RCC 7860 (cell line): ENCODE data around the gene TFCP2L1.
A peak's percentile ranks its signal among the peaks of the same experiment; 100 is the strongest.

Experiments
- DNase-seq: peaks from one replicate; pipeline ENCODE4 v3.0.0-alpha.2; 2015; ENCODE audit warnings: low spot score
- FAIRE-seq: peaks from 2 replicates; lab custom pipeline; 2012; peaks lifted over from hg19 to GRCh38; lab: Jason Lieb, UNC

The TFCP2L1 gene

DNA sequence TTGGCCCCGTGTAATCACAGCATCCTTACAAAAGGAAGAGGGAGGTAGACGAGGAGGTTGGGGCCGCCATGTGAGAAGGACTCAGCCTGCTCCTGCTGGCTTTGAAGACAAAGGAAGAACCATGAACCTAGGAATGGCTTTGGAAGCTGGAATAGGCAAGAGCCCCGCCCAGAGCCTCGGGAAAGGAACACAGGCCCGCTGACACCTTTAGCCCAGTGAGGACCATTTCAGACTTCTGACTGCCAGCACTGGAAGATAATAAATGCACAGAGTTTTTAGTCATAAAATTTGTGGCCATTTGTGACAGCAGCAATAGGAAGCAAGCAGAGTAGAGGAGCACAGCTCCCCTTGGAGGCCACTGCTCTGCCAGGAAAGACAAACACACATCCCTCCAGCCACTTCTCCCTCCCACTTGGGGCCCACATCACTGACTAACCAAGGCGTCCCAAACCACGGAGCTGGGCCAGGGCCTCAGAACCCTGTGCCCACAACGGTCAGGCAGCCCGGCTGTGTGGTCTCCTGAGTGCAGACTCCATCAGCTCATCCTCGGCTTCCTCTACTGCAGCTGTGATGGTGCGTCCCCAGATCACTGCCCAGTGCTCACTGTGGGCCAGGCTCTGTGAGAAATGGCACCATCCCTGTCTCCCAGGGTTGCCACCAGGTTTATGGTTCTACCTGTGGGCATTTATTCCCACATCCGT is 39.7 kb downstream of the TFCP2L1 start:
- FAIRE-seq (no peak), DNase-seq (no peak)

DNA sequence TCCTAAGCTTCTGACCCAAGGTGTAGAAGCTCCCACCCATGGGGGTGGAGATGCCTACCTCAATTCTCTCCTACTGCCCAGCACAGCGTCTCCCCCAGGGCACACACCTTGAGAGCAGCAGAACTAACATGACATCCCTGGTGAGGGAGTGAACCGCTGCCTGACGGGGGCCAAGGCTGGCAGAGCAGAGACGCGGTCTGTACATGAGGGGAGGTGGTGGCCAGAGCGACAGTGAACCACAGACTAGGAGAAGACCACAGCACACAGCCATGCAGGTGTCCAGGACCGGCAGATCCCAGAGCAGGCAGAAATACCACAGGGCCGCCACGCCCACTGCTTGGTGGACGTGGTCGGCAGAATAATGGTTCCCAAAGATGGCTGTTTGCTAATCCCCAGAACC is 40.4 kb downstream of the TFCP2L1 start:
- DNase-seq (no peak), FAIRE-seq (no peak)

DNA sequence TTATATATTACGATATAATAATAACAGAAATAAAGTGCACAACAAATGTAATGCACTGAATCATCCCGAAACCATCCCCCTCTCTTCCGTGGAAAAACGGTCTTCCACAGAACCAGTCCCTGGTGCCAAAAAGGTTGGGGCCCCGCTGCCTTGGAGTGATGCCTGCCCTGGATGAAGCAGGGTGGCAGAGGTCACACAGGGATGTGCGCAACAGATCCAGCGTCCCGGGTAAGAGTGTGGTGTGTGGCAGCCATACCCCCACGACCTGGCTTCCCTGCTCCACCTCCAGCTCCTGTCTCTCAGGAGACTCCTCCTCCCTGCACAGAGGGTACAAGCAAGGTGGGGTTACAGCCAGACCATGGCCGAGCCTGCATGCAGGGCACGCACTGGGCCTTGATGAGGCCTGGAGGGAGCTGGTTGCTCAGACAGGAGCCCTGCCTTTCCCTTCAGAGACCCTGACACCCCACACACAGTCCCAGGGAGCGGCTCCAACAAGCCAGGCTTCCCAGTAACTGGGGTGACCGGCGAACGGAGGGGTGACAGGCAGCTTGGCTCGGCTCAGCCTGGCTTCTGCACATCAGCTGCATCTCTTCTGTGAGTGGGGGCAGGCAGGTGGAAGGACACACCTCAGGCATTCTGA is 41.1 kb downstream of the TFCP2L1 start:
- FAIRE-seq: no peak

DNA sequence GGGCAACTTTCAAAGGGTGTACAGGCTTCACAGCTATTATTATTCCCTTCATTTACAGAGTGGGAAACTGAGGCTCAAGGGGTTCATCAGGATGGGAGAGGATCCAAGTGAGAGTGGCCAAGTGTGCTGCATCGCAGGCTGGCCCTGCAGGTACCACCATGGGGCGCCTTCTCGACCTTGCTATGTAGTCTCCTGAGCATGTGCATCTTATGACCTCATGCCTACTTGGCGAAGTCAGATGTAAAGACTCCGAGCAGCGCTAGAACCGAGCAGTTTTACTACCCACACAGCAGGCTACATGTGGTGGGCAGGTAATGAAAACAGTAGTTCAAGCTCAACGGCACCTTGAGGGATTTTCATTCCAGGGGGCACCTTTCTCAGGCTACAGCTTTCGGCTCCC is 42.0 kb downstream of the TFCP2L1 start:
- FAIRE-seq (no peak), DNase-seq (no peak)

More for the DNA sequence above, 41.1 kb downstream of the TFCP2L1 start:
- DNase-seq: no peak

DNA sequence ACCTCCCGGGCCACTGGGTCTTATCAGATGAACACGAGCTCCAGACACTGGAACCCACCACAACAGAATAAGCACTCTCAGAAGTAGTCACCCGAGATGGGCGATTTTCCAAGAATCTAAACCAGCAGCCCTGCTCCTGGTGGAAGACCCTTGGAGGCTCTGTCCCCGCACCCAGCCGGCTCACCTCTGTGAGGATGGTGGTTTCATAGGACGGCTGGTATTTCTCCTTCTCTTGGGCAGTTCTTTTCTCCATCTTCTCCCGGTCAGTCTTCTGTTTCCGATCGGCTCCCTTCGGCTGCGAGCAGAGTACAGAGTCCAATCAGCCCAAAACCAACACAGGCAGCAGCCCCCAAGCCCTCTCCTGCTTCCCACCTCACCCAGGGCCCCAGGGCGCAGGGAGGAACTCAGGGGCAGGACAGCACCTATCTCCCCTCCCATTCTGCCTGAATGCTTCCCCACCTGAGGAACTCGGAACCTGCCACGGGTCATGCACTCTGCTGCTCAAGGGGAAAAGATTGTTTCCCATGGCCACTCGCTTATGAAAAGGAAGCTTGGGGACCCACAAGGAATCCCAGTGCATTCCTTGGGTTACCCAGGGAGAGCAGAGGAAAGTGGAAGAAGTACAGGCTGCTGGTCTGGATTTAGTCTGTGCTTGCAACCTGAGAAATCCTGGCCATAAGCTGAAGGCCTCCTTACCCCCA is 42.7 kb downstream of the TFCP2L1 start:
- FAIRE-seq (no peak), DNase-seq (no peak)

DNA sequence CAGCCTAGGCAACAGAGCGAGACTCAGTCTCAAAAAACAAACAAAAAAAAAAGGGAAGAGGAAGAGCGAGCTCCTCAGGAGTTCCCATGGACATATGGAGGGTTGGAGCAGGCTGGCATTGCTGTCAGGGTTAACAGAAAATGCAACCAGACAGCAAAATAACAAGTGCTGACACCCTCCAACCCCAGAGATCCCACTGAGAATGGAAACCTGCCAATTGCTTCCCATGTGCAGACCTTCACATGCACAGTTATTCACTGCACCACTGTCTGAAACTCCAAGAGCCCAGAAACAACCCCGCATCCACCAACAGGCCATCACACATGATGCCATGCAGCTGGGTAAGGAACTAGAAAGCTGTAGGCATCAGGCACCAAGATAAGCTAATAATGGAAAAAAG is 43.5 kb downstream of the TFCP2L1 start:
- FAIRE-seq (no peak), DNase-seq (no peak)

DNA sequence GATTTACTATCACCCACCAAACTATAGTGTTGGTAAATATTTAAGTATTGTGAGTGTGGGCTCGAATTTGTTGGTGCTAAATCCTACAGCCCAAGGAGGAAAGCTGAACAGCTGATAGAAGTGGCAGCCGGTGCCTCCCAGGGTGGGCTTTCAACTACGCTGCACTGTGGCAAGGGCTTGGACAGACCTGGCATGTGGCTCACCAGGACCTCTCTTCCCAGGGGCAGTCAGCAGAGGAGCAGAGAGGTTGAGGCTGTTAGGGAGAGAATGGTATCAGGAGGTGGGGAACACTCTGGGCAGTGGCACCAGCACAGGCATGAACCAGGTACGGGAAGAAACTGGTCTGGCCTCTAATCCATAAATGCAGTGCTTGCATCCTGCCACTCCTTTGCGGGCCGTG is 44.6 kb downstream of the TFCP2L1 start:
- no peak for FAIRE-seq

DNA sequence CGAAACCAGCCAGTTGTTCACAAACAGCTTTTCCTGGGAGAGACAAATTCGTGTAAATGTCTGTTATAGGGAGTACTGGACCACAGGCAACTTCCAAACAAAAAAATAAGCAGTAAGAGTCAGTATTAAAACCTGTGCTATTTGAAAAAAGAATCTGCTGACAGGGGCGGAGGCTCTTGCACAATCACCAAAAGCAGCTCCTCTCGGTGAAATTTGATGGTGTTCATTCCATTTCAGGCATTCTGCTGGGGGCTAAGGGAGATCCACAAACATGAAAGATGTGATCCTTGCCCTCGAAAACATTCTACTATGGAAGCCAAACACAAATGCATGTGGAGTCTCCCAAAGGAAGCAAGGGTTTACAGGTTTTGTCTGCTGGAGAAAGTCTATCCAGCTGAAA is 45.0 kb downstream of the TFCP2L1 start:
- no peak for DNase-seq
- FAIRE-seq: no peak

More for the DNA sequence above, 44.6 kb downstream of the TFCP2L1 start:
- DNase-seq: no peak

DNA sequence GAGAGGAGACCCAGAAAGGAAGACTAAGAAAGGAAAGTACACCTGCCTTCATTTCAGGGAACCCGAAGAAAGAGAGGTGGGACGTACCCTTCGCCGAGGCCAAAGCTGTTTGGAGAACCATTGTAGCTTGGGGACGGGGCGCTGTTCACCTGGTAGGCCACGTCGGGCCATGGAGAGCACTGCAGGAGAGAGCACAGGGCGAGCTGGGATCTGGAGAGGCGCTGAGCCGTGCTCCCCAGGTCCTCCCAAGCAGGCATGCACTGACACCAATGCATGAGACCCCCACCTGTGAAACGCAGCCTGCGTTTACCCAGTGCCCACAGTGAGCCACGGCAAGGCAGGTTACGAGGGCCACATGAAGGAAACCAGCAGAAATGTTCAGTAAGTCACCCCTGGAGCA is 45.5 kb downstream of the TFCP2L1 start:
- FAIRE-seq: no peak
- DNase-seq: no peak

DNA sequence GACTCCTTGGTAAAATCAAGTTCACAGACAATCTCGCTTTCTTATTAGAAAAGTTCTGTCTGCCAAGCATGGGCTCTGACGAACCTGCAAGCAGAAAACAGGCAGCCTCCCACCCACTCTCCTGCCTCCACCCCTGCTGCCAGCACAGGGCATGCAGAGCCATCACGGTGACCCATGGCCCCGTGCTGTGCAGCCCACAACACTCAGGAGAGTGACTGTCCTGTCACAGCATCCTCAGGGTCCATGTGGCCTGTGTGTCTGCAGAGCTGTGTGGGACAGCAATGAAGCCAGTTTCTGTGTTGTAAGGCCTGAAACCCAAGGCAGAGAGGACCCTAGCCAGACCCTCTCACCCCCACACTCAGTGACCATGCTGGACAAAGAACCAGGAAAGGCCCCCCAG is 46.2 kb downstream of the TFCP2L1 start:
- DNase-seq (no peak), FAIRE-seq (no peak)

DNA sequence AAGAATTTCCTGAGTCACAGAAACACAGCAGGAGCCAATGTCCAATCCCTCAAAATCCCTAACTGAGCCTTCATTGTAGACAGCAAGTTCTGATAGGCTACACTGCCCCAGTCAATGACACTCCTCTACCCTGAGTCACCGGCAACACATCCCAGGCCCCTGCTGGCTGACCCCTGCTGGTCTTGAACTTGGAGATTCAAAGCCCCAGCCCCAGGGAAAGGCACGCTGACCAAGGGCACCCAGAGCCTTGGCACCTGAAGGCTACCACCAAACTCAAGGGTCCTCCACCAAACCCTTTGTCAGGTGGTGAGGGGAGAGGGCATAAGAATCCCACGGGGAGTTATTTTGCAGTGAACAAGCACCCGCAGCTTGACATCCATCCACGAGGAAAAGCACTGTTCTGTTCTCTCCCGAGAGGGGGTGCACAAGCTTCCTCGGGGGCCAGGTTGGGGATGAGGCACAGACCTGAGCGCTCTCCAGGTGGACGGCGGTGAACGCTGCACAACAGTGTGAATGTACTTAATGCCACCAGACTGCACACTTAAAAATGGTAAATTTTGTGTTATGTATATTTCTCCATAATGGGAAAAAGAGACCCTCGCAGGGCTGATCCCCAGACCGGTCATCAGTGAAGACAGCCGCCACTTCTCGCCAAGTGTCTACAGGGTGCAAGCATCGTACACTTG is 46.9 kb downstream of the TFCP2L1 start:
- FAIRE-seq: no peak
- peak; percentile 63 for DNase-seq

DNA sequence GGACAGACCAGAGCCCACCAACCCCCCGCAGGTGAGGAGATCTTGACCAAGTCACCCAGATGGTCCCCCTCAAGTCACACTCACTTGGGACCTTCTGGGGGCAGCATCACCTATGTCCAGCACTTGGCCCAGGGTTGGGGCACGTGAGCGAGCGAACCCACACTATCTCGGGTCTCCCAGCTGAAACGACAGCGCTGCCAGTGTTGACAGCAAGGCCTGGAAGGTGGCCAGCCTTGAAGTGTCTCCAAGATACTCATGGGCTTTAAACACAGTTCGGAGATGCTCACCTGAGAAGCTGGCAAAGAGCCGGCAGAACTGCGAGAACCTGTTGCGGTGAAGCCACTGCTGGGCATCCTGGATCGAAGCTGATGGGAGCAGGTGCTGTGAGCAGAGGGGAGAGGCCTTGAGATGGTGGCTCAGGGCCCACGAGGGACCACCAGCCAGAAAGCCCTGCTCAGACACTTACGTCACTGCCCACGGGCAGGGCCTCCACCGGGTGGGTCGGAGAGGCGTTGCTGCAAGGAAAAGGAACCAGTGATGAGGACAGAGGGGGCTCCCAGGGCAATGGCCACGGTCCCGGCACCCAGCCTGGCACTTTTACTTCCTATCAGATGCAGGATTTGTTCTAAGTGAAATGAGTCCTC is 47.5 kb downstream of the TFCP2L1 start:
- no peak for FAIRE-seq
- no peak for DNase-seq

DNA sequence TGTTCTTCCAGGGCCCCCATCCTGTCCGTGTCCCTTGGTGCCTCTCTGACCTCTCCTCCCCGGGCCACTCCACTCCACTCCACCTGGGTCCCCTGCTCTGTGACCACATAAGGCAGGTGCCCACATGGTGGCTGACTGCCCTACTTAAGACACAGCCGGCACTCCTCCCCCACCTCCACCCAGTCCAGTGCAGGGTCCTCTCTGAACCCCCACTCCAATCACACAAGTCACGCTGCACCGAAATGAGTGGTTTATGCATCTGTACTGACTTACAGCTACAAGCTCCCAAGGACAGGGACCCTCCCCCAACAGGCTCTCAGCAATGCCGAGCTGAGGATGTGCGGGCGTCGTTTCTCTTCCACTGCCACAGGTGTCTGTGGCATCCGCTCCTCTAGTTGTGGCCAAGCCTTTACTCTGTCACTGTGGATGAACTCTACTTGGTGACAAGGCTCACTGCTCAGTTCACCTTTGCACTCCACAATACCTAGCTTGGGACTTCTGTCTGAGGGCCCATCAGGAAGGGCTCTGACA is 48.3 kb downstream of the TFCP2L1 start:
- no peak for FAIRE-seq
- DNase-seq: no peak

DNA sequence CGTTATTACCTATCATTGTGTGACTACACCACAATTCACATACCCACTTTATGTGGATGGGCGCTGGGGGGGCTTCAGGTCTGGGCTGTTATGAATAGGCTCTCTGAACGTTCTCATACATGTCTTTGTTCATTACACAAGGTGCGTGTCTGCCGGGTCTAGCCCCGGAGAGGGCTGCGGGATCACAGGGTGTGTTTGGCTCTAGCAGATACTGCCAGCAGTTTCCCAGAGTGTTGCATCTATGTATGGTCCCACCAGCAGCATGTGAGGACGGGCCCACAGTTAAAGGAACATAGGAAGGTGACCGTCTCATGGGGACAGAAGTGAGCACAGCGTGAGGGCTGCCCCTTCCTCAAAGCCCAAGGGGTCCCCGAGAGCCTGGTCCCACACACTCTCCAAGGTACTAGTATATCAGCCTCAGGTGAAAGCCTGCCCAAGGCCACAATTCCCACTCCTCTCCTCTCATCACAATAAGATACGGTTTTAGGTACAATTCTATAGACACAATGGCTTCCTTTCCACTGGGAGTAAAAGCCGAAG is 48.8 kb downstream of the TFCP2L1 start:
- DNase-seq: no peak
- no peak for FAIRE-seq

DNA sequence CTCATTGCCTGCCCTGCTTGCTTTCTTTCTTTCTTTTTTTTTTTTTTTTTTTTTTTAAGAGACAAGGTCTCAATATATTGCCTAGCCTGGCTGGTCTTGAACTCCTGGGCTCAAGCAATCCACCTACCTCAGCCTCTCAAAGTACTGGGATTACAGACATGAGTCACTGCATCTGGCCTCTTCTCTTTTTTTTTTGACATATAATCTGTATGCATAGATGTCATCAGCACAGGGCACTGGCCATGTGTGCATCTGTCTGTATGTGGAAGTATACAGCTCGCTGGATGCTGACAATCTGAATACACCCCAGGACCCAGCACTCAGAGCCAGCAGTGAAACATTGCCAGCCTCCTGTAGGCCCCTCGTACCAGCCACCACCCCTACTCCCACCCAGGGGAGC is 49.5 kb downstream of the TFCP2L1 start:
- FAIRE-seq (no peak), DNase-seq (no peak)

DNA sequence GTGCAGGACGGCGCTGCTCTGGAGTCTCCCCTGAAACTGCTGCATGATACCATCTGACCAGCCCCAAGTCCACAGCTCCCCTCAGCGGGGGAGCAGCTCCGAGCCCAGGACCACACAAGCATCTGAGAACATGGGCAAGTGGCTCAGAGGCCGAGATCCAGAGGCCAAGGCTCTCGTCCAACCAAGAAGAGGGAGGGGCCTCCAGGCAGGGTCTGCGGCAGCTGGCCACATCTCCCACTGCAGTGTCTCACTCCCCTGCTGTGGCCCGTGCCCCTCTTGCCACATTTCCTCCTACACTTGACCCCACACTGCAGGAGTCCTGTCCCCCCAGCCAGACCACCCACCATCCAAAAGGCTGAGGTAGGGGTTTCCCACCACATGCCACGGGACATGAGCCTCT is 50.2 kb downstream of the TFCP2L1 start:
- DNase-seq (no peak), FAIRE-seq (no peak)

DNA sequence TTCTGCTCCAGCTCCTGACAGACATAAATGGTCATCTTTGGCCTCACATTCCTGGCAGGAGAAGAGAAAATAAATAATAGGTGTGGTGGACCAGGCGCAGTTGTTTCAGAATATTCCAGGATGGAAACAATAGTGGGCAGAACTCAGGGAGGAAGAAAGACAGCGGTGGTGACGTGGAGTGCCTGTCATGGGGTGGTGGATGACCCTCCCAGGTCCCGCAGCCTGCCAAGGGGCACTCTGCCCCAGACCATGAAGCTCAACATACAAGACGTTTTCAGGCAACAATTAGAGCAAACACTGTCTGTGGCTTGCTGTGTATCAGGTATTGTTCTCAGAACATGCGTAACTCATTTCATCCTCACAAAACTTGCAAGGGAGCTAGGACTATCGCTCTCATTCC is 50.9 kb downstream of the TFCP2L1 start:
- no peak for FAIRE-seq

DNA sequence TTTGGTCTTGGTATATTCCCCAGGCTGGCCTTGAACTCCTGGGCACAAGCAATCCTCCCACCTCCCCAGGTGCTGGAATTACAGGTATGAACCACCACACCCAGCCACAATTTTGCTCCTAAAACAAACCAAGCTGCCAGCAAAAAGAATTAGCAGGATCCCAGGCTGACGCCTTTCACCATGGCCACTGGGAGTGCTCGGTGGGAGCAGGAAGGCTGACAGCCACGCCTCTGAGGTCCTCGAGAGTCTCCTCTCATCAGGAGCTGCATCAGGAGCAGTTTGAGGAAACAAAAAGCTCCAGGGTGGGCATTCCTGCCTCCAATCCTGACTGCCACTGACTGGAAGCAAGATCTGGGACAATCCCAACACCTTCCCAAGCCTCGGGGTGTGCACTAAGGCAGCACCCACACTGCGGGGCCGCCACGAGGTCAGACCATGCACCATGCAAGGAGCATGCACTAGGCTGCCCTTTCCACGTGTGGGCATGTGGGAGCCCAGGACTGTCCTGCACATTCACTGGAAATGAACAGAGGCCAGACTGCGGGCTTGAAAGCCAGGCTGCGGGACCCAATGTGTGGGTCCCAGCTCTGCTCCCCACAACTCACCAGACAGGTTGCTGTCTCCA is 51.4 kb downstream of the TFCP2L1 start:
- FAIRE-seq (no peak), DNase-seq (no peak)

More for the DNA sequence above, 50.9 kb downstream of the TFCP2L1 start:
- DNase-seq: no peak

DNA sequence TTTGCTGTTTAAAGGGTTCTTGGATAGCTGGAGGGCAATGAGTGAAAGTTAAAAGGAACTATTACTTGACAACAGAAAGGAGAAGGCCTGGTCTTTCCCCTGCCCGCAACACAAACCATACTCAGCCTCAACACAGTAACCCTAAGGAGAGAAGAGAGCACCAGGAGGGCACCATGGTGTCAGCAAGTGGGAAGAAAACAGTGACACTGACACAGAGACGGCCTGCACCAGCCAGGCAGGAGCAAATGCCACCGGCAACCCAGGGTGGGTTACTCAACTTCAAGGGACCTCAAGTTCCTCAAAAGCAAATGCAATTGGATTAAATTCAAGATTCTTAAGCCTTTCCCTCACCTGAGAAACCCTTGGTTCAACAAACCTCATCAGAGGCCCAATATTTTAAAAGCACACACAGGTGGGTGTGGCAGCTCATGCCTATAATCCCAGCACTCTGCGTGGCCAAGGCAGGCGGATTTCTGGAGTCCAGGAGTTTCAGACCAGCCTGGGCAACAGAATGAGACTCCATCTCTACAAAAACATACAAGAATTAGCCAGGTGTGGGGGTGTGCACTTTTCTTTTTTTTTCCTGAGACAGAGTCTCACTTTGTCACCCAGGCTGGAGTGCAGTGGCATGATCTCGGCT is 52.3 kb downstream of the TFCP2L1 start:
- DNase-seq (no peak), FAIRE-seq (no peak)
